HCT116 (cell line): ENCODE results near the gene SNUPN.

Experiments used
- EGR1 ChIP-seq: IDR thresholded peaks from 2 replicates; pipeline ENCODE4 v1.6.1; 2012; ENCODE audit warnings: low read depth
- EZH2 ChIP-seq: fragments of 200-600 bp; sonication (generic); IDR thresholded peaks from 2 replicates; pipeline ENCODE4 v1.6.1; 2017; ENCODE audit warnings: antibody characterized with exemption, mixed run types
- EZH2phosphoT487 ChIP-seq: fragments of 200-600 bp; IDR thresholded peaks from 2 replicates; pipeline ENCODE4 v1.6.1; 2018; ENCODE audit warnings: antibody characterized with exemption, borderline replicate concordance
- POLR2A ChIP-seq: IDR thresholded peaks from 2 replicates; pipeline ENCODE4 v1.7.0; 2011; ENCODE audit warnings: borderline replicate concordance; ENCODE audit not compliant: insufficient read depth, insufficient read length; ENCODE audit errors: extremely low read depth
- RAD21 ChIP-seq: IDR thresholded peaks from 2 replicates; pipeline ENCODE4 v1.6.1; 2012; ENCODE audit warnings: low read depth, mild to moderate bottlenecking
- SIN3A ChIP-seq: IDR thresholded peaks from 2 replicates; pipeline ENCODE4 v1.6.1; 2012; ENCODE audit warnings: low read depth
- SP1 ChIP-seq: IDR thresholded peaks from 2 replicates; pipeline ENCODE4 v1.6.1; 2012; ENCODE audit warnings: low read depth
- YY1 ChIP-seq: IDR thresholded peaks from 2 replicates; pipeline ENCODE4 v1.6.1; 2011; ENCODE audit warnings: low read length, low read depth, moderate library complexity, mild to moderate bottlenecking; ENCODE audit not compliant: insufficient replicate concordance; ENCODE audit errors: extremely low read depth
- TF ChIP-seq, protein P1 (sequence below), 3 experiments: fragments of 200-600 bp in 1 of 3; sonication (generic) in 1 of 3; IDR thresholded peaks in 2 of 3; conservative IDR thresholded peaks in 1 of 3; 2 replicates each; pipeline ENCODE4 v1.5.1; 2012 to 2017; ENCODE audit warnings: low read depth in 2 of 3, low read length in 2 of 3, antibody characterized with exemption in 1 of 3, borderline replicate concordance in 1 of 3, control low read depth in 1 of 3, mild to moderate bottlenecking in 1 of 3, mixed read lengths in 1 of 3, mixed run types in 1 of 3, moderate library complexity in 1 of 3; ENCODE audit not compliant: insufficient read depth in 1 of 3

DNA sequence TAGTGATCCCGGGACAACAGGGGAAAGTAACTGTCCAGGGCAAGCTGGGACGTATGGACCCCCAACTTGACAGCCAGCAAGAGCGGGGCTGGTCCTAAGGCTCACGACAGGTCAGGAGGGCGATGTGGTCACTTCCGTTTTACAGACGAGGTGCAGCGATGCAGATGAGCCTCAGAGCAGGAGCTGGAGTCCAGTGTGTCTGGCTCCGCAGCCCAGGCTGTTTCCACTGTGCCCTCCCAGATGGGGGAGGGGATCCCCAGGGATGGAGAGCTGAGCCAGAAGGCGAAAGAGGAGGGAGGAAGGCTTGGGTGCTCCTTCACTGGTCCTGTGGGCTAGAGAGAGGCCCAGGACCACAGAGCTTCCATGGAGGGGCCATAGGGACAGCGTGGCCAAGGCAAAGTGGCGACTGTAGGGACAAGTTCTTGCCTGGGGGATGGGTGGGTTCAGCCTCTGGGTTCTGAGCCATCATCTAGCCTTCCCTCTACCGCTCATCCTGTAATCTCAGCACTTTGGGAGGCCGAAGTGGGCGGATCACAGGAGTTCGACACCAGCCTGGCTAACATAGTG lies 27.9 kb upstream of the SNUPN start:
- TF ChIP-seq, protein P1, sequence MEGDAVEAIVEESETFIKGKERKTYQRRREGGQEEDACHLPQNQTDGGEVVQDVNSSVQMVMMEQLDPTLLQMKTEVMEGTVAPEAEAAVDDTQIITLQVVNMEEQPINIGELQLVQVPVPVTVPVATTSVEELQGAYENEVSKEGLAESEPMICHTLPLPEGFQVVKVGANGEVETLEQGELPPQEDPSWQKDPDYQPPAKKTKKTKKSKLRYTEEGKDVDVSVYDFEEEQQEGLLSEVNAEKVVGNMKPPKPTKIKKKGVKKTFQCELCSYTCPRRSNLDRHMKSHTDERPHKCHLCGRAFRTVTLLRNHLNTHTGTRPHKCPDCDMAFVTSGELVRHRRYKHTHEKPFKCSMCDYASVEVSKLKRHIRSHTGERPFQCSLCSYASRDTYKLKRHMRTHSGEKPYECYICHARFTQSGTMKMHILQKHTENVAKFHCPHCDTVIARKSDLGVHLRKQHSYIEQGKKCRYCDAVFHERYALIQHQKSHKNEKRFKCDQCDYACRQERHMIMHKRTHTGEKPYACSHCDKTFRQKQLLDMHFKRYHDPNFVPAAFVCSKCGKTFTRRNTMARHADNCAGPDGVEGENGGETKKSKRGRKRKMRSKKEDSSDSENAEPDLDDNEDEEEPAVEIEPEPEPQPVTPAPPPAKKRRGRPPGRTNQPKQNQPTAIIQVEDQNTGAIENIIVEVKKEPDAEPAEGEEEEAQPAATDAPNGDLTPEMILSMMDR (IDR thresholded peaks at IDR 0.05 in 2 of 3, conservative IDR thresholded peaks at IDR 0.05 in 1 of 3; ENCODE audit: borderline replicate concordance in 1 of 3, insufficient read depth in 1 of 3, low read depth in 2 of 3, low read length in 2 of 3), result no peak
- TF ChIP-seq POLR2A, result no peak
- TF ChIP-seq YY1, result no peak
- no peak for TF ChIP-seq EZH2
- no peak for TF ChIP-seq RAD21
- TF ChIP-seq SP1, result no peak
- no peak for TF ChIP-seq EZH2phosphoT487
- TF ChIP-seq SIN3A, result no peak
- no peak for TF ChIP-seq EGR1
